ENCODE data around the gene CHD5.

Gene CHD5

DNA sequence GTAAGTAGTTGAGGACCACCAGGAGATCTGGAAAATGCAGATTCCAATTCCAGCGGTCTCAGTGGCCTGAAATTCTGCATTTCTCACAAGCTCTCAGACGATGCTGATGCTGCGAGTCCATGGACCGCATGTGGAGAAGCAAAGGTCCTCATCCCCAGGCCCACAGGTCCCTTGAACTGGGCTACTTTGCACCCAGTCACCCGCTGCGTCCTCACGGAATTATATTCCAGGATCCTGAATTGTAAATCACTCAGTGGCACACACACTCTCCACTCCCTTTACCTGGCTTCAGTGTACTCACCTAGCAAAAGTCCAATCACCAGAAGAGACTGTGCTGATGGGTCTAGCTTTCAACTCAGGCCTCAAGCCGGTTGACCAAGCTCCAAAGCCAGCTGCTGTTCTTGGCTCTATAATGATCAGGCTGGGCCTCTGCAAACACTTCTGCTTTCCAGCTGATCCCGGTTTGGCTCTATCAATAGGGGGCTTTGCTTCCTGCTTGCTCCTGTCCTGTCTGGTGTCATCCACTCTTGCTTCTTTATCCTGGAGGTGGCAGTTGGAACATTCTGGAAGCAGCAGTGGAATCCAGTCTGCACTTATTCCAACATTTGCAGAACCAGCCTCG is 20.2 kb upstream of the CHD5 start:
- DNase-seq (ENCODE audit: low spot score), result no peak

DNA sequence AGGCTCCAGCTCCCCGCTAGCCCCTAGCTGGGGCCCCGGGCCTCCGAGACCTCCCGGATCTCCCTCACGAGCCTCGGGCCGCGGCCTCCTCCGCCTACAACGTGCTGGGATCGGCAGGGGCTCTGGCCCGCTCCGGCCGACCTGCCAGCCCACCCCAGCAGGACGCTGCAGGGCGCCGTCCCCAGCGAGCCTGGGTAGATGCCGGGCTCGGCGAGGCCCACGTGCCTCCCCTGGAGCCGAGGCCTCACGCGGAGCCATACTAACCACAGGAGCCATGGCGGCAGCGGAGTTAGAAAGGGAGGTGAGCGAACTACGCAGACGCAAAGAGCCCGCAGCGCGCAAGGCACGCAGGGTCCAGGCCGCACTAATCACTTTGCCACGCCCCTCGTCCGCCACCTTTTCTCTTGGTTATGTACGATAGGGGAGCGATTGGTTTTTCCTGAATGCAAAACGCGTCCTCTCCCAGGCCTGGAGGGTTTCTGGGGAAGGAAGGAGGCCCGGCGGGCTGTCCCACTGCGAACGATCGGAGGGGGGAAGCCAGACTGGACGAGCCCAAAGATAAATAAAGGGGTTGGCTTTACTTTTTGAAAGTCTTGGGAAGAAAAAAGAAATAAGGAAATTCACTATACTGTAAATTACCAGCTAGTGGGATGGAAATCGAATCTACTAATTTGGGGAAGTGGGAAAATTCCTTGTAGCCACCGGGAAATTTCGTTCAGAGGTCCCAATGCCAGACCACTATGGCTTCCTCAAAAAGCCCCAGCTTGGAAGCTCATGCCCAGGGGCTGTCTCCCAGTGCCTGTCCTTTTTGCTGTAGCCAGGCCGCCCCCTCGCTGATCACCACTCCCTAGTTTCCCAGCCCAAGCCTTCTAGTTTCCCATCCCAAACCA is 19.4 kb upstream of the CHD5 start, which contains the start of gene RPL22:
RPL22 (minus strand) TSS at position 298 of the 890 bp plus-strand sequence; CDS start at position 276, 22 bp downstream.
- peak; percentile 98 for DNase-seq (ENCODE audit: low spot score)

DNA sequence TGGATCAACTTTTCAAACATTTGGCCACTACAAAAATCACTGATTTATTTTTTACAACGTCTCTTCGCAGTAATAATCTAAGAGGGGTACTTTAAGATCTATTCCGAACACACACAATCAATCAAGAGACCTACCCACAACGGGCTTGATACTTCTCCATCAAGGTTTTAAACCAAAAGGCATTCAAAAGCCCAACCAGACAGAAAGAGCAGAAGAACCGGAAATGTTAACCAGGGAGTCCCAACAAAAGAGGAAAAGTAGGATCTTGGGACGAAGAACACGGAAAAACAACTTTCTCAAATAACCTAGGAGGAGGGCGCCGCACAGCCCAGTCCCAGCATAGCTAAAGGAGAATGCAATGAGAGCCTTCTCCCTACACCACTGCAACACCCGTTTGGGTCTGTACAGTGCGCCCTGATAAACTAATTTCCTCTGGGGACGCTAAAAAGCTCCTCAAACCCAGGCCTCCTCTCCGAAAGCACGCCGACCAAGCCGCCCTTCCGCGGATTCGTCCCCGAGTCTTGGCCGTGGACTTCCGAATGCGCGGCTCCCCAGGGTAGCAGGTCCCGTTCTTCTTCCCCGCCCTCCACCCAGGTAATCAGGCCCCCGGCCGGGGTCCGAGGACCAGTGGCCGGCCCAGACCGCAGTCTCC is 18.7 kb upstream of the CHD5 start:
- no peak for DNase-seq (ENCODE audit: low spot score)

DNA sequence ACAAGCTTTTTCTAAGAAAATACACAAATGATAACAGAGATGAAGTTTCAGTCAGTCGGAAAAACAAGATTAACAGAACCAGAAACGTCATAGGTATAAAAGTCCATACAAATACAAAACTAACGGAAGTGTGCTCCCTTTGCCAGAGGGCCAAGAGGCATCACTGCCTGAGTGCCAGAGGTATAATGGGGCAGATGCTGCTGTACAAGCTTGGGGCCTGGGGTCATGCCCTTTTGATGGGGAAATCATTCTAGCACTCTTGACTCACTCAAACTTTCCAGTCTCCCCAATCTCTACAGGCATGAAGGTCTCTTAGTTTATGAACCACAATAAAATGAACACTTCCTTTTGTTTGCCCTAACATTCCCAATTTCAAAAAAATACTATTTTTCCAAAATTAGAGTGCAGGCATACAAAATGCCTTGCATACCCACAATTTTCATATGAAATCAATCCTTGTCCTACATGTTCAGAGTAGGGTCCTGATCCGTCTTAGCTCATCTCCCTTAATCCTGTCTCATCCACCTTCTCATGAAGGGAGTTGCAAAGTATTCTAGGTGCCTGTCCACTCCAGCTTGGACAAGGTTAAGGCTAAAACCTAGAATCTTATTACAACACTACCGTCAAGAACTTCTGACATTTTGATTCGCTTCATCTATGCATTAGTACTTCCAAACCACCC is 17.8 kb upstream of the CHD5 start:
- DNase-seq (ENCODE audit: low spot score), result no peak

DNA sequence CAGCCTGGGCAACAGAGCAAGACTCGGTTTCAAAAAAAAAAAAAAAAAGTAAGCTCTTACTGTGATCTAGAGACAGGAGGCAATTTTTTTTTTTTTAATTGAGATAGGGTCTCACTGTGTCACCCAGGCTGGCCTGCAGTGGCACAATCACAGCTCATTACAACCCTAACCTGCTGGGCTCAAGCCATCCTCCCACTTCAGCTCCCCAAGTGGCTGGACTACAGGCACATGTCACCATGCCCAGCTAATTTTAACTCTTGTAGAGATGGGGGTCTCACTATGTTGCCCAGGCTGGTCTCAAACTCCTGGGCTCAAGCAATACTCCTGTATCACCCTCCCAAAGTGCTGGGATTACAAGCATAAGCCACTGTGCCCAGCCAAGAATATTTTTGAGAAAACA is 11.8 kb upstream of the CHD5 start:
- no peak for DNase-seq (ENCODE audit: low spot score)

DNA sequence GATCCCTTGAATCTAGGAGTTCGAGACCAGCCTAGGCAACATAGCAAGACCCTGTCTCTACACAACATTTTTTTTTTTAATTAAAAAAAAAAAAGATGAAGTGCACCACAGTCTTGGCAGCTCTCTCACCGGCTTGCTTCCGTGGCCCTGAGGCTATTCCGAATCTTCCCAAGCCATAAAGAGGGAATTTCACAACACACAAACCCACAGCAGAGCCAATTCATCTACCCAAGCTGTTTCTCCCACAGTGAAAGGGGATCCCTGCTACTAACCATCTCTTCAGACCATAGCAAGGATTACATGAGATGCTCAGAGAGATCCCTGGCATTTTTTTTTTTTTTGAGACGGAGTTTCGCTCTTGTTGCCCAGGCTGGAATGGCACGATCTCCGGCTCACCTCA is 8.3 kb upstream of the CHD5 start:
- no peak for DNase-seq (ENCODE audit: low spot score)

DNA sequence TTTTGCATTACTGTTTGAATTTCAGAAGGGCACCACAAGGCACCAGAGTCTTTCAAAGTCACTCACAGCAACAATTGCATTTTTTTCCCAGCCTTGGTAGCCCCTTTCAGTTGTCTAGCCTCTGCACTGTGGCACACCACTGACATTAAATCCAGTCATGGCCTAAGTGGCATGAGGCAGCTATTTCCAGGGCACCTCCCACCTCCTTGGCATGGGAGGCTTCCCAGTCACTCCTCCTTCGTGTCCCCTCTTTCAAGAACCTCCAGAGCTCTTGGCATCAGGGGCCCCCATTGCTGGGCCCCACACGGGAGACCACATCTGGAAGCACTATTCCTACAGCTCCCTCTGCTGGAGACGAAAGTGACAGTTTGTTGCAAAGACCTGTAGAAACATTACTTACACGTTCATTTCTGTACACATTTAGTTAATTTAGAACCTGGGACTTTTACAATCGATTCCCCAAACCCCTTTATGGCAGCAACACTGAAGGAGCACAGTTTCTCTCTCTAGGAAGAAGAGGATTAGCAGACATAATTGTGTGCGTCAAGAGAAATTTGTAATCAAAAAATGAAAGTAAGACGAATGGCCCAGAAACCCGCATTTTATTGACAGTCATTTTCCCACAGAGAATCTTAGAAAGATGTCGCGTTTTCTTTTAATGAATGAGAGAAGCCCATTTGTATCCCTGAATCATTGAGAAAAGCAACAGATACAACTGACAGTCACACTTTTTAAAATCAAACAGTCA is 5.7 kb upstream of the CHD5 start:
- DNase-seq (ENCODE audit: low spot score), result no peak

DNA sequence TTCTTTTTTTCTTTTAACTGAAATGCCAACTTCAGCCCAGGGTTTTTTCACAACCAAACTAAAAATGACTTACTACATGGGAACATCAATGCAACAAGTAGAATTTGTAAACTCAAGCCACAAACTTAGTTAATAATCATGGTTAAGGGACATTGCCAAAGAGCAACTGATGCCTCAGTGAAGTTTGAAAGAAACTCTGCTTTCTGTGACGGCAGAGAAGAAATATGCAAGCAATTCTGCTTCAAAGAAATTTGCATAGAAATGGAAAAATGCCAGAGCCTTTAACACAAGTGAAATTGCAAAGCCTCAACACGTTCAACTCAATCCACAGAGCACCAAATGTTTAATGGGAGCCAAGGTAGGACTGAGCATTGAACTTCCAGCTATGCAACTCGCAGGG is 5.0 kb upstream of the CHD5 start:
- no peak for DNase-seq (ENCODE audit: low spot score)

DNA sequence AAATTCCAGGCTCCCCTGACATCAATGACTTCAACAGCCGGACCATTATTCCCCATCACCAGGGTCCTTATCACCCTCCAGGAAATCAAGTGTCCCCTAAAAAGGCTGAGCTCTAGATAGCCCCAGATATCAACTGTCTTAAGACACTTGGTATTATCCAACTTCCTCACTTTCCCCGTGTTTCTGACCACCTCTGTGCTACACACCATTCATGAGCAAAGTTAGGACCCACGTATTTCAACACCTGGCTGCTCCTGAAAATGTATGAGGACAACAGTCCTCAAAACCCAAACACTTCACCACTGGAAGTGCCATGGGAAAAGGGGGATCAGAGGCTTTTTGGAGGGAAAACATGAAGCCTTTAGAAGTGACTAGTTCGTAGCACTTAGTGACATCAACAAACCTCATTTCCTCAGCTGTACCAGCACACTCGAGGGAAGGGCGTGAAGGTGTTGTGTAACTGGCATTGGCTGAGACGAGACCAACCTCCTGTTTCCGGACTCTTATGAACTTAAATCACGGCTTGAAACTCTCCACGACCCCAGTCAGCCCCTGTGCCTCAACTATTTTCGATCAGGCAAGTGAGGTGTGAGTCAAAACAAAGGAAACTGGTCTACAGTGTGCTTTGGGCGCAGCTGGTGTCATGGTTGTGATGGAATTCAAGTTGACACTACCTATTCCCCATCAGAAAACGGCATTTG is 4.1 kb upstream of the CHD5 start:
- no peak for DNase-seq (ENCODE audit: low spot score)

DNA sequence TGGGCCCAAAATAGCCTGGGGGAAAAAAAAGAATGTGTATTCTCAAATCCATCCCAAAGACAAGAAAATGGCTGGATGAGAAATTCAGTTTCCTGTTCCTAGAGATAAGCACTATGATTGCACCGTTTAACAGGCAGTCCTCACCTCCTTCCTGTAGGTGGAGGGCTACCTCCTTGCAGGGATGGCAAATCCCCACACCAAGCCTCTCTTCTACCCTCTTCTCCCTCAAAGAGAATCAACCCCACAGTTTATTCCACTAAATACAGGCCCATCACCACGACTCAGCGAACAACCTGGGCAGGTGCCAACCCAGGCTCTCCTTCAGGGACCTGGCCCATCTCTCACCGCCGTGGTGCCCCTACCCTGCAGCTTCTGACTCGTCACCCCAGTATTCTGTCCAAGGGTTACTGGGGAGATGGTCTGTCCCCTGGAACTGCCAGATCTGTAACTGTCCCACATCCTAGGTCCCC is 3.4 kb upstream of the CHD5 start:
- no peak for DNase-seq (ENCODE audit: low spot score)

DNA sequence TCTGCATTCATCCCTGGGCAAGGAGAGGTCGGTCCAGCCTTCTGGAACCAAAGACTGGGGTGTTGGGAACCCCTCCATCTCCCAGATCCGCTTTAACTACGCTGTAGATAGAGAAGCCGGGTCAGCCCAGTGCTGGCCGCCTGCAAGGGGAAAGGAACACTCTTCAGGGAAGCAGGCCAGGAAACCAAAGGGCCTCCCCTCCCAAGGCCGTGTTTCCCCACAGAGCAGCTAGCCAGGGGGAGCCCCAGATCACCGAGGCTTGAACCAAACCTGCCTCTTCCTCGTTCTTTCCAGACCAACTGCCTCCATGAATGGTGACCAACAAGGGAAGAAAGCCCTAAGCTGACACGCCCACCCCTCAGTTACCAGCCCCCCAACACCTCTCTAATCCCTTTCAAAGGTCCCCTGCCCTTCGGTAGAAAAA is 1.2 kb upstream of the CHD5 start:
- DNase-seq (ENCODE audit: low spot score), result no peak

DNA sequence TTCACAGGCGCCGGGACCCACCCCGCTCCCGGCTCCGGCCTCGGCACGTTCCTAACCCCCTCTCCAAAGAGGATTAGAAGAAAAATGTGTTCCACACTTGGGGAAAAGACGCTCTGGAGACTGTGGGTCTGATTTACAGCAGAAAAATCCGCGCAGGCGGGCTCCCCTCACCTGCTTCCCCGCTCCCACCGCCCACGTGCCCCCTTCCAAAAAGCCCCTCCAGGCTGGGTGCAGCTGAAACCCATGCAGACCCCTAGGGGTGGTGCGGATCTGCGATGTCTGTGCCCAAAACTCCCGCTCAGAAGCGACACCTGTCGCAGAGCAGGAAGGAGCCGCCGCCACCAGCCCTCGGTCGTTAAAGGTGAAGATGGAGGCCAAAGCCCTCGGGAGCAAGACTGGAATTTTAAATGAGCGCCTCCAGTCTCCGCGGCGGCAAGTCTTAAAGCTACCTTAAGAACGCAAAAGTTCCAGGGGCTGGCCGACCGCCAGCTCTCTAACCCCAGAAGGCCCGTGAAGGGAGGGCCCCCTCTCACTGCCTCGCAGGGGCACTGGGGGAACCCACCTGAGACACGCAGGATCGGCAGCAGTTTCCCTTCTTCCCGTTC is 688 bp upstream of the CHD5 start:
- no peak for DNase-seq (ENCODE audit: low spot score)

DNA sequence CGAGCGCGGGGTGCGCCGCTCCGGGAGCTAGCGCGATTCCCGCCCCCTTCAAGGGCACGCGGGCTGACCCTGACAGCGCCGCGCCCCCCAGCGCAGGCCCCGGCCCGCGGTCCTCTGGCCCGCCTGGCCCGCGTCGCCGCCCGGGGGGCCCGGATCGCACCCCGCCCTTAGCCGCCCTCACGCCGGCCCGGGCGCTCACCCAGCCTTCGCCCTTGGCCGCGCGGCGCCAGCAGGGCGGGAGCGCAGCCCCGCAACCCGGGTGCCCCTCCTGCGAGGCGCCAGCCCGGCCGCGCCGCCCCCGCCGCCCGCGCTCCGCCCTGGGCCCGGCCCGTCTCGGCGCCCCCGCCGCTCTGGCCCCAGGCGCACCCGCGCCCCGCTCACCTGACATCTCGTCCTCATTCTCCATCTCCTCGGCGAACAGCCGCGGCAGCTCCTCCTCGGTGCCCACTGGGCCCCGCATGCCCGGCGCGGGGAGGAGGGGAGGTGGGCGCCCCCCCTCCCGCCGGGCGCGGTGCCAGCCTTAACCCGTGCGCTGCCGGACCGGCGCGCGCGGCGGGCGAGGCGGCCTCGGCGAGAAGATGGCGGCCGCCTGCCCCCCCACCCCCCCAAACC is 451 bp downstream of the CHD5 start:
- DNase-seq (ENCODE audit: low spot score), result no peak

DNA sequence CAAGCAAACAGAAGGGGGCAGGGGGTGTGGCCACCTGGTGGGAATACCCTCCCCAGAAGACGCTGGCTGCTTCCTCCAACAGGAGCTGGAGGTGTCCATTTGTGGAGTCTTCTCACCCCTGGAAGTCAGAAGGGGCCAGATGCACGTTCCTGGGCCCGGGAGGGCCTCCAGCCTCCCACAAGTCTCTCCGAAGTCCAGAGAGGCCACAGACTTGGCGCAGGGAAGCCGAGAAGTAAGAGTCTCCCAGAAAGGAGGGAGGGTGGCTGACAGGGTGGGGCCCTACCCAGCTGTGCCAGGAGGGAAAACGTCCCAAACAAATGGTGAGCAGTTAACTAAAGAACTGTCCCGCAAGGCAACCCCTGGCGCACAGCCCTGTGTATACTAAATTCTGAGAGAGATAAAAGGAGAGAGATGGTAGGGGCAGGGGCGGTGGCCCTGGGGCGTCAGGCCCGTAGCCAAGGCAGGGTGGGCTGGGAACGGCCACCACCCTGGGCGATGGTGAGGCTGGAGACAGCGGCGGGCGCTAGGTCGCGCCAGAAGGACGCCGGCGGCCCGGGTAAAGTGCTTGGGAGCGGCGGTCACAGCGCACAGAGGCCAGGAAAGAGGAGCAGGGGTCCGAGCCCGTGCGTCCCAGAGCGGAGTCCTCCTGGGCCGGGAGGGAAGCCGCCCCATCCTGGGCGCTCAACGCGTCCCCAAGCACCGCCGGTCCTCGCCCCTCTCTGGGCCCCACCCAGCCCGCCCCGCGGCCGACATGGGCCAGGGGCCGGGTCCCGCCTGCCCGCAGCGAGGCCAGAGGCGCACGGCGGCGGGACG is 1.2 kb downstream of the CHD5 start:
- no peak for DNase-seq (ENCODE audit: low spot score)

DNA sequence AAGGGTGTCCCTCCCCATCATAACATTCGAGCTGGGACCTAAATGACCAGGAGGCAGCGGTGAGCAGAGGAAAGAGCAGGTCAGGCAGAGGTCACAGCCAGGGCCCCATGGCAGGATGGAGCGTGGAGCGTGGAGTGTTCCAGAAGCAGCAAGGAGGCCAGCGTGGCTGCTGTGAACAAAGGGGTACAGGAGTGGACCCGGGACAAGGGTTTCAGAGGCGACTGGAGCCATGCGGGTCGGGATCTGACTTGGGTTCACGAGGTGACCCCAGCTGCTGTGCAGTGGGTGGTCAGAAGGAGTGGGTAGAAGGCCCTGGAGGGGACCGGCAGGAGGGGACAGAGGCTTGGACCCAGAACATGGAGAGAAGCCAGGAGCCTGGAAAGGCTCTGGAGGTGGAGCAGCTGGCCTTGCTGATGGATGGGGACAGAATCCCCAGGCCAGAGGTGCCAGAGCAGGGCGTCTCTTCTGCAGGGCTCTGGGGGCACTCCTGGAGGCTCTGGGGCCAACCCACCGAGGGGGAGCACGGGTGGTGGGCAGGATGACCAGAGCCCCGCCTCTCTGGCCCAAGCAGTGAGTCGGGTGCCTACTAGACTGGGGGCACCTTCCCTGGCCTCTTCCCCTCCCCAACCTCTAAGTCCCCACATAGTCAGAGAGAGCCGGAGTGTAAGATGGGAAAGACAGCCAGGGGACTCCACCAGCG is 2.3 kb downstream of the CHD5 start:
- no peak for DNase-seq (ENCODE audit: low spot score)

DNA sequence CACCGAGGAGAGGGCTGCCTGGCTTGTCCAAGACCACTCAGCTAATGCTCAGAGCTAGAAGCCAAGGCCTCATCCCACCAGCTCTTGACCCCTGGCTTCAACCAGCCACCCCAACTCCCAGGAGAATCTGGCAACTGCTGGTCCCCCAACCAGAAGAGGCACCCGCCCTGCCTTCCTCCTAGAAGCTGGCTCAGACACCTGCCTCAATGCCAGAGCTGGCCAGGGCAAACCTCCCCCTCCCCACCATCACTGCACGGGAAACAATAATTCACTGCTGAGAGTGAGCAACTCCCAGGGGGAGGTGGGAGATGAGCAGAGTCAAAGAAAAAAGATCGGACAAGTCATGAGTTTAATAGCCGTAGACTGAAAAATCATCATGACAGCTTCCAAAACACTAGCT is 3.3 kb downstream of the CHD5 start:
- no peak for DNase-seq (ENCODE audit: low spot score)

DNA sequence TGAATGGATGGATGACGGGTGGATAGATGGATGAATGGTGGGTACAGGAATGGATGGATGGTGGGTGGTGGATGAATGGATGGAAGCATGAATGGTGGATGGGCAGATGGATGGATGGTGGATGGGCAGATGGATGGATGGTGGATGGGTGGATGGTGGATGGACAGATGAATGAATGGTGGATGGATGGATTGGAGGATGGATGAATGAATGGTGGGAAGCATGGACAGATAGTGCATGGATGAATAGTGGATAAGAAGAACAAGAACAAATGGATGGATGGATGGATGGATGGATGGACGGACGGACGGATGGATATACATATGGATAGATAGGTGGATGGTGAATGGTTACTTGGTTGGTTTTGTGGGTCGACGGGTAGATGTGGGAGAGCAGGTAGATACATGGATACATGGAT is 4.7 kb downstream of the CHD5 start:
- no peak for DNase-seq (ENCODE audit: low spot score)

DNA sequence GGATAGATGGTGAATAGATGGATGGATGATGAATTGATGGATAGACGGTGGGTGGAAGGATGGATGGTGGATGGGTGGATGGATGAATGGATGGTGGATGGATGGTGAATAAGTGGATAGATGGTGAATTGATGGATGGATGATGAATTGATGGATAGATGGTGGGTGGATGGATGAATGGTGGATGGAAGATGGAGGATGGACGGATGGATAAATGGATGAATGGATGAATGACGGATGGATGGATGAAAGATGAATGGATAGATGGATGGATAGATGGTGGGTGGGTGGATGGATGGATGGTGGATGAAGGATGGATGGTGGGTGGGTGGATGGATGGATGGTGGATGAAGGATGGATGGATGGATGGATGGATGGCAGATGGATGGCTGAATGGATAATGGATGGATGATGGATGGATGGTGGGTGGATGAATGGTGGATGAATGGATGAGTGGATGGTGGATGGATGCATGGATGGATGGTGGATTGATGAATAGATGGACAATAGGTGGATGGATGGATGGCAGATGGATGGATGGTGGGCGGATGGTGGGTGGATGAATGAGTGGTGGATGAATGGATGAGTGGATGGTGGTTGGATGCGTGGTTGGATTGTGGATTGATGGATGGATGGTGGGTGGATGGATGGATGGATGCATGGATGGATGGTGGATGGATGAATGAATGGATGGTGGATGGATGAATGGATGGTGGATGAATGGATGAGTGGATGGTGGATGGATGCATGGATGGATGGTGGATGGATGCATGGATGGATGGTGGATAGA is 5.3 kb downstream of the CHD5 start:
- DNase-seq (ENCODE audit: low spot score), result no peak
